Cardiac muscle cell (in vitro differentiated cells and primary cell): Measurements from ENCODE around the gene EXOC5. TPM values are rescaled to one million over a fixed set of nuclear protein-coding genes. Genes with fewer than 3 reads are reported as not detected.
A peak's percentile ranks its signal among the peaks of the same experiment; 100 is the strongest.
"Not testable (repeated sequence)": the region's sequence is repeated elsewhere in the genome, so short reads cannot be mapped to it uniquely, and the experiment has no call there.

ENCODE experiments used
- DNase-seq, 2 donors: peaks; one replicate each; pipeline versions ENCODE4 v3.0.0 to v3.0.0-alpha.2; 2010 to 2017; ENCODE audit warnings: low read depth in 1 of 2, low spot score in 1 of 2
- H3K27ac ChIP-seq: fragments of 200-600 bp; sonication (generic); 2 replicates; pipeline ENCODE4 v1.5.1; 2016
- H3K27me3 ChIP-seq: fragments of 200-600 bp; sonication (generic); 2 replicates; pipeline ENCODE4 v1.6.0; 2016; ENCODE audit warnings: control low read depth
- H3K36me3 ChIP-seq: fragments of 200-600 bp; sonication (generic); 2 replicates; pipeline ENCODE4 v1.5.1; 2016; ENCODE audit warnings: control low read depth
- H3K4me1 ChIP-seq: fragments of 200-600 bp; sonication (generic); 2 replicates; pipeline ENCODE4 v1.8.1; 2017; ENCODE audit warnings: low read depth, mild to moderate bottlenecking, mixed run types
- H3K4me3 ChIP-seq: fragments of 200-600 bp; sonication (generic); 2 replicates; pipeline ENCODE4 v1.5.1; 2016; ENCODE audit warnings: mild to moderate bottlenecking
- H3K9me3 ChIP-seq: fragments of 200-600 bp; sonication (generic); 2 replicates; pipeline ENCODE4 v1.5.1; 2017; ENCODE audit warnings: low read depth, mild to moderate bottlenecking, control low read depth
- CTCF ChIP-seq: IDR thresholded peaks from 2 replicates; pipeline ENCODE4 v1.5.1; 2012; ENCODE audit warnings: low read depth, mild to moderate bottlenecking, low read length
- polyA plus RNA-seq: library from polyadenylated mRNA; unstranded; fragments of >200 nt; fragmentation: Nextera tagmentation; extraction: Ambion mirVana; gene quantifications from 2 replicates; pipeline ENCODE4 v1.2.1, GENCODE V29; 2016
- total RNA-seq: library from RNA; depleted of rRNA; stranded (reverse); fragments of >200 nt; gene quantifications from 2 replicates; pipeline ENCODE4 v1.2.3, GENCODE V29; 2016

EXOC5 gene
- total and polyA plus RNA-seq, 2 experiments from 2014 or later, result 61.9 to 73.4 TPM

- Histone ChIP-seq H3K36me3 (no peaks in the 10 kb centered on the region), H3K4me3 (no peak overlapping the region), H3K27ac (no peak overlapping the region), H3K4me1 (peaks cover 24% of the 10 kb centered on the region), H3K9me3 (no peaks in the 10 kb centered on the region), H3K27me3 (no peaks in the 10 kb centered on the region)
- DNase-seq, result peak in 1 of 2 donors; percentile 17
- no peak for TF ChIP-seq CTCF
These were observed 2.6 kb downstream of the EXOC5 start for GRCh38 chr14:57266065-57266464.

DNA sequence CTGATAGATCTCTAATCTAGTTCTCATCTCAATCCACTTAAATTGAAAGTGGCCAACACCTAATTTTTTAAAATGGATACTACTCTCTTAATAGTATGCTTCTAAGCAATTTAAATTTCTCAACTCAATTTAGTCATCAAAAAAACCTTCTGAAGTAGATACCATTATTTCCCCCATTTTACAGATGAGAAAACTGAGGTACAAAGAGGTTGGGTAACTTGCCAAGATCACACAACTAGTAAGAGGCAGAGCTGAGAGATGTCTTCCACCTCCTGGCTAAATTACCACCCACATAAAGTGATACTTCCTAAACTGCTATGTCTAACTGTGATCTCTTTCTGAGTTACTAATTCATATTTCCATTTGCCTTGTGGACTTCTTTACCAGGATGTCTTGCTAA lies 6.6 kb downstream of the EXOC5 start:
- Histone ChIP-seq H3K27ac (no peak overlapping the region), H3K9me3 (no peaks in the 10 kb centered on the region), H3K4me3 (no peak overlapping the region), H3K27me3 (no peaks in the 10 kb centered on the region), H3K4me1 (peaks cover 4% of the 10 kb centered on the region), H3K36me3 (no peaks in the 10 kb centered on the region)
- no peak for TF ChIP-seq CTCF
- no peak for DNase-seq

- no peak for TF ChIP-seq CTCF
These were observed 7.1 kb downstream of the EXOC5 start for GRCh38 chr14:57261604-57262003.

DNA sequence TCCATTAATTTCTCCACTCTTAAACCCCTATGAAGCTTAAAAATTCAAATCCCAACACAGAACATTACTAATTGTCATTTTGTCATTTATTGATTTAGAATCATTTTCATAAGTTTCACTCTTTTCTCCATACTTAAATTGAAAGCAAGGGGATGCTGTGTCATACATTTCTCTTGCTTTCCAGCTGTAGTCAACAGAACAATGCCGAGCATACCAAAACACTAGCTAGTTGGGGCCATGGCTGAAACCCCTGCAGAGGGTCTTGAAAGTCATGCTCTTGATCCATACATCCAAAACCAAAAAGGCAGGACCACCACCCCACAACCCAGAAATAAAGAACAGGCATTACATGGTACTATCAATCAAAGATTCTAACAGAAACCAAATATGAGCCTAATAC lies 9.0 kb downstream of the EXOC5 start:
- no peak for TF ChIP-seq CTCF
- H3K4me1 ChIP-seq, result no peaks in the 10 kb centered on the region
- no peaks in the 10 kb centered on the region for H3K36me3 ChIP-seq
- H3K27ac ChIP-seq, result no peak overlapping the region
- H3K4me3 ChIP-seq, result no peak overlapping the region
- DNase-seq, result no peak
- no peaks in the 10 kb centered on the region for H3K9me3 ChIP-seq
- no peaks in the 10 kb centered on the region for H3K27me3 ChIP-seq

More at GRCh38 chr14:57261604-57262003, 7.1 kb downstream of the EXOC5 start:
- H3K9me3 ChIP-seq, result no peaks in the 10 kb centered on the region
- no peaks in the 10 kb centered on the region for H3K4me1 ChIP-seq
- H3K4me3 ChIP-seq, result no peak overlapping the region
- DNase-seq, result no peak
- H3K27ac ChIP-seq, result no peak overlapping the region
- no peaks in the 10 kb centered on the region for H3K27me3 ChIP-seq
- H3K36me3 ChIP-seq, result no peaks in the 10 kb centered on the region

DNA sequence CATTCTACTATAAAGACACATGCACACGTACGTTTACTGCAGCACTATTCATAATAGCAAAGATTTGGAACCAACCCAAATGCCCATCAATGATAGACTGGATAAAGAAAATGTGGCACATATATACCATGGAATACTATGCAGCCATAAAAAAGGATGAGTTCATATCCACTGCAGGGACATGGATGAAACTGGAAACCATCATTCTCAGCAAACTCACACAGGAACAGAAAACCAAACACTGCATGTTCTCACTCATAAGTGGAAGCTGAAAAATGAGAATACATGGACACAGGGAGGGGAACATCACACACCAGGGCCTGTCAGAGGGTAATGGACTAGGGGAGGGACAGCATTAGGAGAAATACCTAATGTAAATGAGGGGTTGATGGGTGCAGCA lies 10.5 kb downstream of the EXOC5 start:
- not testable (repeated sequence) for H3K27ac ChIP-seq, DNase-seq, H3K4me1 ChIP-seq, H3K9me3 ChIP-seq, H3K4me3 ChIP-seq, H3K36me3 ChIP-seq, H3K27me3 ChIP-seq

- no peak overlapping the region for H3K27ac ChIP-seq
- H3K27me3 ChIP-seq, result no peaks in the 10 kb centered on the region
- H3K4me3 ChIP-seq, result no peak overlapping the region
- no peak for TF ChIP-seq CTCF
- H3K36me3 ChIP-seq, result no peaks in the 10 kb centered on the region
- DNase-seq, result no peak
- H3K4me1 ChIP-seq, result no peaks in the 10 kb centered on the region
- H3K9me3 ChIP-seq, result no peaks in the 10 kb centered on the region
These were observed 13.8 kb downstream of the EXOC5 start for GRCh38 chr14:57254884-57255283.
